ENCODE measurements around the gene SMARCA1. TPM values are rescaled to one million over a fixed set of nuclear protein-coding genes. Genes with fewer than 3 reads are reported as not detected.

The SMARCA1 gene
- total RNA-seq, 1 experiment from 2014 or later, result 38.8 TPM

GRCh38 chrX:129461801-129462456 is 61.4 kb downstream of the SMARCA1 start (continued):
- no peak for TF ChIP-seq ZBTB33 (IDR thresholded peaks at IDR 0.05; ENCODE audit: extremely low read depth, insufficient replicate concordance, low read length)

GRCh38 chrX:129452523-129452922 is 70.8 kb downstream of the SMARCA1 start:
- no peaks in the 10 kb centered on the region for H3K79me2 ChIP-seq (ENCODE audit: insufficient read depth, low read length)
- no peaks in the 10 kb centered on the region for H3K27me3 ChIP-seq (ENCODE audit: insufficient read depth, low read length)
- H3K4me1 ChIP-seq (ENCODE audit: control insufficient read depth in 1 of 2, insufficient read depth in 2 of 2, low read length in 2 of 2), result no peaks in the 10 kb centered on the region
- H3K4me3 ChIP-seq (replicated peaks in 1 of 2; ENCODE audit: low read depth in 1 of 2, low read length in 2 of 2), result no peak overlapping the region
- no peak overlapping the region for H3K4me2 ChIP-seq (ENCODE audit: low read length)
- H3K9me2 ChIP-seq (ENCODE audit: insufficient read depth), result no peaks in the 10 kb centered on the region
- ChIA-PET CTCF (no interaction called here), POLR2A (no interaction called here), RAD21 (ENCODE audit: low non-redundant PET in 1 of 2, low total read pairs in 2 of 2, uncharacterized antibody in 2 of 2, unreplicated experiment in 2 of 2) (no interaction called here)
- H3K9ac ChIP-seq (ENCODE audit: low read length), result no peak overlapping the region
- H3K27ac ChIP-seq (ENCODE audit: low read depth, low read length), result no peak overlapping the region
- intact Hi-C loops (cut with micrococcal nuclease), result no loop called here
- no peaks in the 10 kb centered on the region for H3K36me3 ChIP-seq (ENCODE audit: control insufficient read depth in 1 of 2, insufficient read depth in 2 of 2, low read length in 2 of 2)
- no peaks in the 10 kb centered on the region for H4K20me1 ChIP-seq (ENCODE audit: insufficient read depth)
- no peak for ATAC-seq
- no peak overlapping the region for H2AFZ ChIP-seq (ENCODE audit: low read depth, low read length, poor library complexity, severe bottlenecking)
- no TSS peak for BruUV-seq (replicated peaks)
- no peak for DNase-seq (ENCODE audit: low read depth, low spot score)
- no peaks in the 10 kb centered on the region for H3K9me3 ChIP-seq (ENCODE audit: control insufficient read depth in 1 of 2, insufficient read depth in 1 of 2, low read depth in 1 of 2, low read length in 2 of 2)
- no peak for TF ChIP-seq SIN3A (IDR thresholded peaks at IDR 0.05; ENCODE audit: low read depth)
- no peak for TF ChIP-seq MAX (IDR thresholded peaks at IDR 0.05)
- no peak for TF ChIP-seq ZNF274 (IDR thresholded peaks at IDR 0.05; ENCODE audit: low read depth, low read length)
- TF ChIP-seq POLR2AphosphoS5 (IDR thresholded peaks at IDR 0.05; ENCODE audit: low read depth, low read length), result no peak
- no peak for TF ChIP-seq ZFX (IDR thresholded peaks at IDR 0.05)
- TF ChIP-seq EGR1 (IDR thresholded peaks at IDR 0.05; ENCODE audit: low read depth), result no peak
- TF ChIP-seq EZH2 (IDR thresholded peaks at IDR 0.05), result no peak
- no peak for TF ChIP-seq SRF (IDR thresholded peaks at IDR 0.05; ENCODE audit: low read depth)
- TF ChIP-seq REST (IDR thresholded peaks at IDR 0.05; ENCODE audit: low read depth), result no peak
- no peak for TF ChIP-seq CTCF (IDR thresholded peaks at IDR 0.05 in 2 of 3, conservative IDR thresholded peaks at IDR 0.05 in 1 of 3; ENCODE audit: borderline replicate concordance in 1 of 3, insufficient read depth in 1 of 3, low read depth in 2 of 3, low read length in 2 of 3)
- TF ChIP-seq FOSL1 (IDR thresholded peaks at IDR 0.05; ENCODE audit: low read depth), result no peak
- no peak for TF ChIP-seq EZH2phosphoT487 (IDR thresholded peaks at IDR 0.05; ENCODE audit: borderline replicate concordance)
- TF ChIP-seq ELF1 (IDR thresholded peaks at IDR 0.05; ENCODE audit: borderline replicate concordance, low read depth), result no peak
- no peak for TF ChIP-seq RAD21 (IDR thresholded peaks at IDR 0.05; ENCODE audit: low read depth)
- TF ChIP-seq SP1 (IDR thresholded peaks at IDR 0.05; ENCODE audit: low read depth), result no peak
- no peak for TF ChIP-seq JUND (IDR thresholded peaks at IDR 0.05)
- no peak for TF ChIP-seq YY1 (IDR thresholded peaks at IDR 0.05; ENCODE audit: extremely low read depth, insufficient replicate concordance, low read depth, low read length)
- no peak for TF ChIP-seq CBX3 (IDR thresholded peaks at IDR 0.05; ENCODE audit: low read depth)

Measured in HCT116 (cell line).